IMR-90 (cell line): ENCODE measurements around the gene TSKU. TPM values are rescaled to one million over a fixed set of nuclear protein-coding genes. Genes with fewer than 3 reads are reported as not detected.

Source experiments
- ATAC-seq: fragments of 200-7000 bp; cut with Tn5 transposase; 2 replicates; pipeline ENCODE4 v1.9.1; 2020; ENCODE audit warnings: low read depth, mild to moderate bottlenecking, moderate library complexity
- BruUV-seq: library from RNA; stranded (reverse); fragments of 400-500 nt; replicated peaks from 2 replicates; lab custom pipeline; 2021; lab: Mats Ljungman, UMichigan
- CTCF ChIA-PET: fragments of 300-600 bp; formaldehyde crosslinking; extraction: SDS; loops from one replicate; lab custom pipeline; 2021; ENCODE audit warnings: antibody characterized with exemption; lab: Yijun Ruan, JAX
- POLR2A ChIA-PET: fragments of 300-600 bp; sonication (Branson Sonifier 250); formaldehyde crosslinking; loops from one replicate; lab custom pipeline; 2022; ENCODE audit warnings: antibody characterized with exemption; ENCODE audit not compliant: unreplicated experiment; lab: Charles Lee
- DNase-seq: peaks from one replicate; pipeline ENCODE4 v3.0.0; 2013
- H2AFZ ChIP-seq: replicated peaks from 2 replicates; pipeline ENCODE3; 2013; ENCODE audit warnings: low read length, mild to moderate bottlenecking; ENCODE audit not compliant: poor library complexity
- H2AK5ac ChIP-seq: 2 replicates; pipeline ENCODE4 v1.6.1; 2013; ENCODE audit warnings: low read depth, low read length, inconsistent platforms
- H2AK9ac ChIP-seq: replicated peaks from 2 replicates; pipeline ENCODE3; 2013; ENCODE audit warnings: mild to moderate bottlenecking, low read depth, low read length, moderate library complexity; ENCODE audit not compliant: poor library complexity
- H2BK120ac ChIP-seq: 2 replicates; pipeline ENCODE4 v1.6.1; 2013; ENCODE audit warnings: low read depth, low read length, inconsistent platforms
- H2BK15ac ChIP-seq: 3 replicates; pipeline ENCODE4 v1.6.1; 2013; ENCODE audit warnings: low read depth, low read length, inconsistent platforms
- H2BK20ac ChIP-seq: 2 replicates; pipeline ENCODE4 v1.6.1; 2013; ENCODE audit warnings: low read depth, mild to moderate bottlenecking, inconsistent platforms, low read length, moderate library complexity
- H2BK5ac ChIP-seq: 2 replicates; pipeline ENCODE4 v1.6.1; 2013; ENCODE audit warnings: mild to moderate bottlenecking, low read depth, low read length, inconsistent platforms; ENCODE audit not compliant: poor library complexity, severe bottlenecking
- H3K14ac ChIP-seq: replicated peaks from 2 replicates; pipeline ENCODE4 v1.6.1; 2013; ENCODE audit warnings: low read depth, low read length, inconsistent platforms
- H3K18ac ChIP-seq: 2 replicates; pipeline ENCODE4 v1.6.1; 2013; ENCODE audit warnings: low read depth, low read length, control low read depth
- H3K23ac ChIP-seq: 2 replicates; pipeline ENCODE4 v1.6.1; 2013; ENCODE audit warnings: low read depth, low read length, inconsistent platforms
- H3K27ac ChIP-seq: 2 replicates; pipeline ENCODE4 v1.5.1; 2013; ENCODE audit warnings: mild to moderate bottlenecking, control low read depth, low read length; ENCODE audit not compliant: insufficient read depth
- H3K27me3 ChIP-seq: 2 replicates; pipeline ENCODE4 v1.6.1; 2013; ENCODE audit warnings: low read length; ENCODE audit not compliant: control insufficient read depth, insufficient read depth
- H3K36me3 ChIP-seq: 2 replicates; pipeline ENCODE4 v1.6.1; 2013; ENCODE audit warnings: low read length, mixed read lengths; ENCODE audit not compliant: control insufficient read depth, insufficient read depth
- H3K4ac ChIP-seq: 2 replicates; pipeline ENCODE4 v1.6.1; 2013; ENCODE audit warnings: low read depth, low read length, inconsistent platforms
- H3K4me1 ChIP-seq: 2 replicates; pipeline ENCODE4 v1.6.1; 2013; ENCODE audit warnings: low read length, mixed read lengths; ENCODE audit not compliant: control insufficient read depth, insufficient read depth
- H3K4me2 ChIP-seq: 2 replicates; pipeline ENCODE4 v1.6.1; 2013; ENCODE audit warnings: low read depth, mild to moderate bottlenecking, control low read depth, low read length, moderate library complexity
- H3K4me3 ChIP-seq: 2 replicates; pipeline ENCODE4 v1.5.1; 2013; ENCODE audit warnings: low read depth, mild to moderate bottlenecking, control low read depth, low read length, moderate library complexity; ENCODE audit not compliant: insufficient read depth
- H3K56ac ChIP-seq: 2 replicates; pipeline ENCODE4 v1.6.1; 2013; ENCODE audit warnings: low read length, inconsistent platforms; ENCODE audit not compliant: insufficient read depth; ENCODE audit errors: extremely low read depth
- H3K79me1 ChIP-seq, 2 experiments: 2 replicates each; pipeline ENCODE4 v1.6.1; 2013; ENCODE audit warnings: low read length in 2 of 2, inconsistent platforms in 1 of 2, low read depth in 1 of 2
- H3K9ac ChIP-seq: 2 replicates; pipeline ENCODE4 v1.6.1; 2013; ENCODE audit warnings: low read depth, low read length, control low read depth
- H3K9me1 ChIP-seq: 2 replicates; pipeline ENCODE4 v1.6.1; 2013; ENCODE audit warnings: low read length, inconsistent platforms; ENCODE audit not compliant: insufficient read depth
- H3K9me3 ChIP-seq: 2 replicates; pipeline ENCODE4 v1.6.1; 2013; ENCODE audit warnings: low read length; ENCODE audit not compliant: control insufficient read depth, insufficient read depth
- H4K20me1 ChIP-seq: 2 replicates; pipeline ENCODE4 v1.6.1; 2013; ENCODE audit warnings: low read length, inconsistent platforms; ENCODE audit not compliant: insufficient read depth
- H4K5ac ChIP-seq: 2 replicates; pipeline ENCODE4 v1.6.1; 2013; ENCODE audit warnings: mild to moderate bottlenecking, low read depth, low read length, control low read depth
- H4K8ac ChIP-seq, 2 experiments: 2 replicates each; pipeline ENCODE4 v1.6.1; 2013; ENCODE audit warnings: low read depth in 2 of 2, low read length in 2 of 2, control low read depth in 1 of 2, inconsistent platforms in 1 of 2
- H4K91ac ChIP-seq: 2 replicates; pipeline ENCODE4 v1.6.1; 2013; ENCODE audit warnings: low read depth, low read length, inconsistent platforms; ENCODE audit not compliant: insufficient read depth
- CEBPB ChIP-seq: IDR thresholded peaks from 2 replicates; pipeline ENCODE4 v1.6.1; 2012; ENCODE audit warnings: low read depth, low read length, improper control_type of control experiment
- CTCF ChIP-seq: conservative IDR thresholded peaks from 2 replicates; pipeline ENCODE4 v1.5.1; 2012; ENCODE audit warnings: mild to moderate bottlenecking, low read depth, low read length, improper control_type of control experiment
- FOS ChIP-seq: fragments of 150-350 bp; IDR thresholded peaks from 2 replicates; pipeline ENCODE4 v1.6.1; 2016; ENCODE audit warnings: low read depth, low read length
- RFX5 ChIP-seq: IDR thresholded peaks from 2 replicates; pipeline ENCODE4 v1.8.0; 2012; ENCODE audit warnings: low read depth, mild to moderate bottlenecking, low read length, moderate library complexity
- WGBS, 2 experiments: methylation state at CpG; one replicate each; pipeline versions ENCODE4 v1.1.5 to v1.1.7; 2013; ENCODE audit warnings: missing lambda C conversion rate in 2 of 2; ENCODE audit not compliant: insufficient read length in 1 of 2; ENCODE audit errors: extremely low coverage in 2 of 2; 5-methylcytosine and 5-hydroxymethylcytosine counted together
- dilution Hi-C: fragments of 300-500 bp; cut with HindIII; formaldehyde crosslinking; loops from one replicate; pipeline ENCODE4 v1.14.3; 2018; ENCODE audit warnings: low sequenced_read_pairs; ENCODE audit not compliant: unreplicated experiment
- in situ Hi-C: fragments of 300-500 bp; cut with MboI; formaldehyde crosslinking; loops from 3 replicates; pipeline ENCODE4 v1.14.3; 2019; ENCODE audit warnings: low sequenced_read_pairs, inconsistent platforms, mixed read lengths
- intact Hi-C: fragments of 100-400 bp; cut with micrococcal nuclease; formaldehyde crosslinking; loops from 2 replicates; pipeline ENCODE4 v1.10.0; 2022
- polyA plus RNA-seq, 3 experiments: library from polyadenylated mRNA; depleted of rRNA; stranded (reverse); fragments of >200 nt; gene quantifications; 2 replicates each; pipeline ENCODE4 v1.2.3, GENCODE V29; 2012; ENCODE audit warnings: low replicate concordance in 1 of 3
- total RNA-seq: library from RNA; depleted of rRNA; stranded (reverse); fragments of >200 nt; gene quantifications from 2 replicates; pipeline ENCODE4 v1.2.3, GENCODE V29; 2012
- TF ChIP-seq, protein P1 (sequence below): fragments of 150-350 bp; IDR thresholded peaks from 2 replicates; pipeline ENCODE4 v1.6.1; 2017; ENCODE audit warnings: mild to moderate bottlenecking, antibody characterized with exemption, low read length, low read depth

TSKU gene
- total and polyA plus RNA-seq, 2 of the 4 experiments (the other 2 are of a cell fraction): 6.8 to 26.6 TPM

DNA sequence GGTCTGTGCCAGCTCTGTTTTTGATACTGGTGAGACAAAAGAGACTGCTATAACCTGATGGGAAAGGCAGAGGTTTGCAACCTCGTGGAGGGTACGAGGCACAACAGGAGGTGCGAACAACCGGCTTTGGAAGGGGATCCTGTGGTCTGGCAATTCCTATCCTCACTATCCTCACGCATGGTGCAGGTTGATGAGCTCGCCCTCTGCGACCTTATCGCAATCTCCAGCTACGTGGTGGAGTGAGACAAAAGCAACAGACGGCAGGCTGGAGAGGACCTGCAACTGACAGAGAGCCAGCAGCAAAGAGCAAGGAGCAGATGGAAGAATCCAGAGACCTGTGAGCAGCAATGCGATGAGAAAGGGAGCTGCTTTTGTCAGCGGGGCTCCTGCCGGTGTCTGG lies 47.3 kb upstream of the TSKU start:
- Histone ChIP-seq H3K14ac (no peak overlapping the region), H4K5ac (no peak overlapping the region), H3K36me3 (no peaks in the 10 kb centered on the region), H2AFZ (no peak overlapping the region), H3K9me1 (no peaks in the 10 kb centered on the region), H2AK9ac (no peak overlapping the region), H2AK5ac (no peak overlapping the region), H4K91ac (no peak overlapping the region), H4K20me1 (no peaks in the 10 kb centered on the region), H2BK120ac (no peak overlapping the region), H3K9me3 (no peaks in the 10 kb centered on the region), H3K4me2 (no peak overlapping the region), H3K27ac (no peak overlapping the region), H3K79me1 (no peaks in the 10 kb centered on the region), H3K4me1 (peaks cover 2% of the 10 kb centered on the region; the same call in 1 of the 2 replicates), H3K18ac (no peak overlapping the region), H3K9ac (no peak overlapping the region), H2BK20ac (no peak overlapping the region), H3K4me3 (no peak overlapping the region), H3K4ac (no peak overlapping the region), H3K27me3 (peaks cover 48% of the 10 kb centered on the region), H3K56ac (no peak overlapping the region), H4K8ac (no peak overlapping the region), H2BK5ac (no peak overlapping the region), H2BK15ac (no peak overlapping the region), H3K23ac (no peak overlapping the region)
- no TSS peak for BruUV-seq
- no CpG with 5 or more reads among the region's 13 CpGs for WGBS, 2 experiments
- POLR2A ChIA-PET: no interaction called here
- ATAC-seq (no peak), DNase-seq (no peak)
- dilution Hi-C loops (no loop called here), intact Hi-C loops (loop anchor here (2.0 kb wide), 2 partner anchors 49 to 311 kb away; no protein-coding TSS in a partner anchor), in situ Hi-C loops (loop anchor here (25.0 kb wide), 1 partner anchor 301 kb away; the partner anchor contains the start of gene B3GNT6)
- CTCF ChIA-PET: interaction anchor here (0.6 to 3.2 kb wide), 3 partner anchors 14 to 183 kb away, joined by 4 to 21 read pairs (median 5); no protein-coding TSS in a partner anchor
- no peak for TF ChIP-seq RFX5
- TF ChIP-seq, protein P1, sequence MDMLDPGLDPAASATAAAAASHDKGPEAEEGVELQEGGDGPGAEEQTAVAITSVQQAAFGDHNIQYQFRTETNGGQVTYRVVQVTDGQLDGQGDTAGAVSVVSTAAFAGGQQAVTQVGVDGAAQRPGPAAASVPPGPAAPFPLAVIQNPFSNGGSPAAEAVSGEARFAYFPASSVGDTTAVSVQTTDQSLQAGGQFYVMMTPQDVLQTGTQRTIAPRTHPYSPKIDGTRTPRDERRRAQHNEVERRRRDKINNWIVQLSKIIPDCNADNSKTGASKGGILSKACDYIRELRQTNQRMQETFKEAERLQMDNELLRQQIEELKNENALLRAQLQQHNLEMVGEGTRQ: no peak
- no peak for TF ChIP-seq CTCF
- TF ChIP-seq FOS: no peak
- TF ChIP-seq CEBPB: no peak
